A673 (cell line): ENCODE data around the gene YBX1. TPM values are rescaled to one million over a fixed set of nuclear protein-coding genes. Genes with fewer than 3 reads are reported as not detected.

ENCODE experiments used
- BruUV-seq: library from RNA; stranded (reverse); fragments of 400-500 nt; replicated peaks from 2 replicates; lab custom pipeline; 2021; lab: Mats Ljungman, UMichigan
- CTCF ChIA-PET: fragments of 300-600 bp; sonication (Branson Sonifier 250); formaldehyde crosslinking; loops from one replicate; lab custom pipeline; 2022; ENCODE audit warnings: antibody characterized with exemption; lab: Charles Lee
- POLR2A ChIA-PET: fragments of 300-600 bp; sonication (Branson Sonifier 250); formaldehyde crosslinking; loops from one replicate; lab custom pipeline; 2022; ENCODE audit warnings: antibody characterized with exemption; ENCODE audit not compliant: low non-redundant PET; lab: Charles Lee
- DNase-seq: peaks from one replicate; pipeline ENCODE4 v3.0.0-alpha.2; 2015; ENCODE audit warnings: low spot score
- H3K27ac ChIP-seq: fragments of 200-600 bp; sonication (generic); 2 replicates; pipeline ENCODE4 v1.5.1; 2016; ENCODE audit warnings: mixed run types, low read depth, mild to moderate bottlenecking, mixed read lengths, antibody characterized with exemption, low read length; ENCODE audit not compliant: poor library complexity, severe bottlenecking
- H3K27me3 ChIP-seq: fragments of 200-600 bp; sonication (generic); replicated peaks from 2 replicates; pipeline ENCODE4 v1.6.1; 2017; ENCODE audit warnings: mixed run types, low read depth, mild to moderate bottlenecking, mixed read lengths, antibody characterized with exemption, low read length; ENCODE audit not compliant: insufficient read depth, poor library complexity
- H3K36me3 ChIP-seq: fragments of 200-600 bp; sonication (generic); 2 replicates; pipeline ENCODE4 v1.6.1; 2016; ENCODE audit warnings: mixed run types, mild to moderate bottlenecking, mixed read lengths, antibody characterized with exemption, low read length; ENCODE audit not compliant: insufficient read depth, poor library complexity, severe bottlenecking
- H3K4me1 ChIP-seq: fragments of 200-600 bp; sonication (generic); 2 replicates; pipeline ENCODE4 v1.6.1; 2017; ENCODE audit warnings: mixed run types, mild to moderate bottlenecking, mixed read lengths, antibody characterized with exemption, low read length; ENCODE audit not compliant: insufficient read depth, poor library complexity, severe bottlenecking
- H3K4me3 ChIP-seq: fragments of 200-600 bp; sonication (generic); 2 replicates; pipeline ENCODE4 v1.5.1; 2016; ENCODE audit warnings: low read depth, mixed run types, mild to moderate bottlenecking, mixed read lengths, low read length; ENCODE audit not compliant: poor library complexity, severe bottlenecking
- H3K9me3 ChIP-seq: fragments of 200-600 bp; sonication (generic); 2 replicates; pipeline ENCODE4 v1.6.1; 2016; ENCODE audit warnings: mixed run types, low read depth, mild to moderate bottlenecking, mixed read lengths, antibody characterized with exemption, low read length; ENCODE audit not compliant: poor library complexity, severe bottlenecking
- CTCF ChIP-seq: fragments of 300-800, 200-600 bp; sonication (generic); conservative IDR thresholded peaks from 2 replicates; pipeline ENCODE4 v1.5.1; 2017; ENCODE audit warnings: low read depth, mild to moderate bottlenecking, antibody characterized with exemption, low read length, moderate library complexity, mixed read lengths
- EZH2 ChIP-seq: fragments of 200-600 bp; sonication (generic); IDR thresholded peaks from 2 replicates; pipeline ENCODE4 v1.6.1; 2017; ENCODE audit warnings: borderline replicate concordance, low read depth, mild to moderate bottlenecking, mixed read lengths, antibody characterized with exemption, low read length; ENCODE audit not compliant: poor library complexity, severe bottlenecking
- intact Hi-C: fragments of 100-400 bp; cut with micrococcal nuclease; formaldehyde crosslinking; loops from one replicate; pipeline ENCODE4 v1.10.0; 2022; ENCODE audit not compliant: unreplicated experiment
- total RNA-seq: library from RNA; stranded (reverse); gene quantifications from 2 replicates; pipeline ENCODE4 v1.2.3, GENCODE V29; 2021

Gene YBX1
- total RNA-seq, 1 experiment from 2014 or later = 1,576 TPM

DNA sequence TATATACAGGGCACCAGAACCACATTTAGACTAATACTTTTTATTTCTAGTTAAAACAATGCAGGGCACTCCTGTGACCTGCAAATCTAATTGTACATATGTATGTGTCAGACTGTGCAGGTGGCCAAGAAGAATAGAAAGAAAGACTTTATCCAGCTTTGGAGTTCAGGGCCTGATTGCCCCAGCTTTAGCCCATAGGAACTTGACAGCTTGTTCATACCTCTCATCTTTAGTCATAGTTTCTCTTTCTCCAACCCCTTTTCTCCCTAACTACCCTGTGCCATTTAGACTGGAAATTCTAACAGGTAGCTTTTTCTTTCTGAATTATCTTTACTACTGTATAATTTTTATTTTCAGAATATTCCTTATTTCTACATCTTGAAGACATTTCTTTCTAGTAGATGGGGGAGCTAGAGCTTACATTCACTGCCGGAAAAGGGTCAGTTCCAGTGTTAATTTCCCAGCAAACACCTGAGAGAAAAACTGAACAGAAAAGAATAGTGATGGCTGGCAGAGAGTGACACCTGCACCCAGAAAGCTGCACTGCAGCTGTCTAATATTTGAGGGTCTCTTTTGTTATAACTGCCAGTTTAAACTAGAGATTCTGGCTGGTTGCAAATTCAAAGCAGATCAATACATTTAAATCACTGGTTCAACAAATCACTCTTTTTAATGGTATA, 8.4 kb downstream of the YBX1 start:
- ChIA-PET CTCF (interaction anchor here (0.6 kb wide), 1 partner anchor 605 kb away, joined by 8 read pairs; no protein-coding TSS in a partner anchor), POLR2A (interaction anchor here (0.6 kb wide), 2 partner anchors 9 to 145 kb away, joined by 3 to 4 read pairs; no protein-coding TSS in a partner anchor)
- TF ChIP-seq CTCF (no peak), EZH2 (no peak)
- Histone ChIP-seq H3K4me3 (no peak overlapping the region), H3K36me3 (peaks cover 68% of the 10 kb centered on the region), H3K27me3 (no peaks in the 10 kb centered on the region), H3K9me3 (no peaks in the 10 kb centered on the region), H3K27ac (no peak overlapping the region), H3K4me1 (peaks cover 21% of the 10 kb centered on the region)
- DNase-seq = no peak
- no TSS peak for BruUV-seq
- intact Hi-C loops = no loop called here

GRCh38 chr1:42691157-42691498, 8.9 kb downstream of the YBX1 start:
- no peak for DNase-seq
- H3K27ac ChIP-seq = no peak overlapping the region
- ChIA-PET POLR2A (interaction anchor here (0.6 kb wide), 2 partner anchors 10 to 145 kb away, joined by 3 to 4 read pairs; no protein-coding TSS in a partner anchor), CTCF (no interaction called here)
- no peak overlapping the region for H3K4me3 ChIP-seq
- H3K36me3 ChIP-seq = peaks cover 68% of the 10 kb centered on the region
- intact Hi-C loops = no loop called here
- no peaks in the 10 kb centered on the region for H3K9me3 ChIP-seq
- TF ChIP-seq CTCF = no peak
- H3K27me3 ChIP-seq = no peaks in the 10 kb centered on the region
- peaks cover 16% of the 10 kb centered on the region for H3K4me1 ChIP-seq
- no TSS peak for BruUV-seq

GRCh38 chr1:42692461-42692860, 10.2 kb downstream of the YBX1 start:
- no peaks in the 10 kb centered on the region for H3K9me3 ChIP-seq
- no peaks in the 10 kb centered on the region for H3K27me3 ChIP-seq
- CTCF ChIA-PET = no interaction called here
- DNase-seq = no peak
- intact Hi-C loops = no loop called here
- TF ChIP-seq CTCF (no peak), EZH2 (no peak)
- peaks cover 71% of the 10 kb centered on the region for H3K36me3 ChIP-seq
- H3K27ac ChIP-seq = no peak overlapping the region
- BruUV-seq = no TSS peak
- H3K4me3 ChIP-seq = no peak overlapping the region
- H3K4me1 ChIP-seq = peaks cover 12% of the 10 kb centered on the region
- POLR2A ChIA-PET = no interaction called here
